ENCODE data around the gene GPHN.
A peak's percentile ranks its signal among the peaks of the same experiment; 100 is the strongest.

The GPHN gene

GRCh38 chr14:66601932-66602578 is 94.1 kb downstream of the GPHN start:
- no peak for DNase-seq (ENCODE audit: low spot score)

- DNase-seq (ENCODE audit: low spot score) = no peak
These were observed 96.0 kb downstream of the GPHN start for GRCh38 chr14:66603945-66604344.

GRCh38 chr14:66606826-66607225 is 98.9 kb downstream of the GPHN start:
- DNase-seq (ENCODE audit: low spot score) = no peak

DNA sequence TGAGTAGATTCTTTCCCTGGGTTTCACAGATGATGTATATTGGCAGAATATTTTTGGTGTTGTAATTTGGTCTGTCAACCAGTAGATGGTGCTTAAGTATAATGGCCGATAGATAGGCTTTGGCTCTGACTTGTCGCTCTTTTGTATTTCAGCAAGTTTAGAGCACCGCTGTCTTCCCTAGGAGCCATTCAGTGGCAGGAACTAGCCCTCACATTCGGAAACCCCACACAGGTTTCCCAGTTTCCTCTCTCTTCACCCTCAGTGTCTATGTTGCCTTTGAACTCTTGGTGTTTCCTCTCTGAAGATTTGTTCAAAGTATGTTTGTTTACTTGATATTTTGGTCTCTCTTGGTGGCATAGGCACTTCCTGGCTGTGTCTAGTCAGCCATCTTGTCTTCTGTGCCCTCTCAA is 102.2 kb downstream of the GPHN start:
- peak; percentile 46 for DNase-seq (ENCODE audit: low spot score)

DNA sequence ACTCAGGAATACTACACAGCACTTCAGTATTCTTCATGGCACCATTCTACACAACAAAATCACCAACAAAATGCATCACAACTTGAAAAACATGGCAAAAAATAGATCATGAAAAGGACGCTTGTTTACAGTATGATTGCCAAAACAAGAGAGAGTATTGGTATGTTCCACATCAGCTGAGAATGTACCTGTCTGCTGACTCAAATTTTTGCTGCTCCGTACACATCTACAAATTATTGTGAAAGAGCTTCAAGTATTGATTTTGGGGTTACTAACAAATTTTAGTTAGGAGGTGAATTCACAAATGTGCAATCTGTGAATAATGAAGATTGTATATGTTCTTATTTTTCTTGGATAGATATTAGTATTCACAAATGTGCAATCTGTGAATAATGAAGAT is 105.4 kb downstream of the GPHN start:
- no peak for DNase-seq (ENCODE audit: low spot score)

GRCh38 chr14:66619952-66620351 is 112.0 kb downstream of the GPHN start:
- no peak for DNase-seq (ENCODE audit: low spot score)

DNA sequence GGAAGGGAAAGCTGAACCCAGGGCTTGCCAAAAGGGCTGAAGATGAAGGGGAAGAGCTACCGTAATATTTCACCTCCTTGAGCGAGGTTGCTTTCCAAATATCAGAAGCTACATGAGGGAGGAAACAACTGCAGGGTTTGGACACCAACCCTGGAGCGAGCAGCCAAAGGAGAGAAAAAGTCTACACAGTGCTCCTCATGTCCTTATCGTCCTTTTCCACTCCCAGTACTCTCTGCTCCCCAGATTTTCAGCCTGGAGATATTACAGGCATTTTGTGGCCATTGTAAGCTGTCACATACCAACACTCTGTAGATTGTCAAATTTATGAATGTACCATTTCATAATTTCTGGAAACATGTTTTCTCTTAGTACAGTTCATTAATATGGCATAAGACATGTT is 115.9 kb downstream of the GPHN start:
- no peak for DNase-seq (ENCODE audit: low spot score)

- peak; percentile 68 for DNase-seq (ENCODE audit: low spot score)
These were observed 116.5 kb downstream of the GPHN start for GRCh38 chr14:66624336-66624937.

- no peak for DNase-seq (ENCODE audit: low spot score)
These were observed 120.7 kb downstream of the GPHN start for GRCh38 chr14:66628636-66629035.

GRCh38 chr14:66629499-66629898 is 121.6 kb downstream of the GPHN start:
- DNase-seq (ENCODE audit: low spot score) = no peak

GRCh38 chr14:66634876-66635275 is 126.9 kb downstream of the GPHN start:
- no peak for DNase-seq (ENCODE audit: low spot score)

DNA sequence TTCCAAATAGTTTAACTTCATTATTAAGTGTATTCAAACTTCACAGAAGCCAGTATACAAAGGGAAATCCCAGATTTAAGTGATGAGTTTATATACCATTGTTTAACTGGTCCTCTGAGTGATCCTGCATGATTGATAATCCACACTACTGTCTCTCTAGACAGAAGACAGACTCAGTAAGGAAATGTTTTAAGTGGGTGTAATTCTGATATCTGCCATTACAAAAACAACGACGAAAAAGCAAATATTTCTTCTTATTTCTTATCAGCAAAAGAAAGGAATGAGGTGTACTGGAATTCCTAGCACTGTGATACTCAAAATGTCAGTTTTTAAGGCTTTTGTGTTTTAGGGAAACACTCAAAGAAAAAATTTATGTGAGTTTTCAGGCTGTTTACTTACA is 127.5 kb downstream of the GPHN start:
- no peak for DNase-seq (ENCODE audit: low spot score)

GRCh38 chr14:66636240-66636639 is 128.3 kb downstream of the GPHN start:
- DNase-seq (ENCODE audit: low spot score) = no peak

DNA sequence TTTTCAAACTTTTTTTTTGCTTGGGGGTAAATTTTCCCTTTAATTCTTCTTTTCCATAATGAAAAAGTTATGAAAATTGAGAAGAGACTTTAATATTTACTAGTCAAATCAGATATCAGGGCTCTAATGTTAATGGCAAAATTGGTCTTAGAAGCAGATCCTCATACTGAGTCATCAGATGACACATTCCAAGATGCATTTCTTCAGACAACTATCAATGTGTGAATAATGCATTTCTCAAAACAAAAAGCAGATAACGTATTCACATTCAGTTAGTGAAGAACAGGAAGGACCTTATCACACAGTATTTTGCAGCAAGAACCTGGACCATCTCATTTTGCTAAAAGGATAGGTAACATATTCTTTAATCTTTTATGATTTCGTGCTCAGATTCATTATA is 130.7 kb downstream of the GPHN start:
- DNase-seq (ENCODE audit: low spot score) = peak; percentile 63

GRCh38 chr14:66641861-66642635 is 134.1 kb downstream of the GPHN start:
- no peak for DNase-seq (ENCODE audit: low spot score)

DNA sequence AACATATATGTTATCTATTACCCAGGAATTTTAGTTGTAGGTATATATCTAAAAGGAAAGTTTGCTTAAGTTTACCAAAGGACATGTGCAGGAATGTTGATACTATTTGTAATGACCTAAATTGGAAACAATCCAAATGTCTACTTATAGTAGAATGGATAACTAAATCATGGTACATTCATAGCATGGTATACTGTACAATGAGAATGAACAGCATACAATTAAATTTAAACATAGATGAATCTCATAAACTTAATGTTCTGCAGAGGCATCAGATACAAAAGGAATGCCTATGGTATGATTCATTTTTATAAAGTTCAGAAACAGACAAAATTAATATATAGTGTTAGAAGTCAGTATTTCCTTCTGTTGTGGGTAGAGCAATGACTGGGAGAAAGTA is 135.4 kb downstream of the GPHN start:
- DNase-seq (ENCODE audit: low spot score) = no peak

DNA sequence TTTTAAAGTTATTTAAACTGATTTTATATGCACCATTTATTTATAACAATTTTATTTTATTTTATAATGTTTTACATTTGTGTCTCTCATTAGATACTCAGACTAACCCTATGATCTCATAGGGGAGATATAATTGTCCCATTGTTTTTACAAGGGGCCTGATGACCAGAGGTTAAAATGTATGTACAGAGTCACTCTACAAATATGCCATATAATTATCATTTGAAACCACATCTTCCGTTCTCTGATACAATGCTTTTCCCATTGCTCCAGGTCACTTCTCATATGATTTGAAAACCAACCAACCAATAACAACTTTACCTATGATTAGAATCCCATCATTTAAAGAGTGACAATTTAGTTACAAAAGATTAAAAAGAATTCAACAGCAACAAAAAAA is 137.8 kb downstream of the GPHN start:
- DNase-seq (ENCODE audit: low spot score) = no peak

DNA sequence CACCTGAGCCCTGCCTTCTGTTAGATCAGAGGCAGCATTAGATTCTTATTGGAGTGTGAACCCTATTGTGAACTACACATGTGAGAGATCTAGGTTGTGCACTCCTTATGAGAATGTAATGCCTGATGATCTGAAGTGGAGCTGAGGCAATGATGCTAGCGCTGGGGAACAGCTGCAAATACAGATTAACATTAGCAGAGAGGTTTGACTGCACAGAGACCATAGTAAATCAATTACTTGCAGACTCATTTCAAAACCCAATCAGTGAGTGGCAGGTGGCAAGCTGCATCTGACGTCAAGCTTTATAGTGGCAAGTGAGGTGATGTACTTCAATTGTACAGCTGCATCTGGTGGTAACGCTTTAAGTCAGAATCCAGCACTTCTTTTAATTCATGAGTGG is 141.6 kb downstream of the GPHN start:
- no peak for DNase-seq (ENCODE audit: low spot score)

DNA sequence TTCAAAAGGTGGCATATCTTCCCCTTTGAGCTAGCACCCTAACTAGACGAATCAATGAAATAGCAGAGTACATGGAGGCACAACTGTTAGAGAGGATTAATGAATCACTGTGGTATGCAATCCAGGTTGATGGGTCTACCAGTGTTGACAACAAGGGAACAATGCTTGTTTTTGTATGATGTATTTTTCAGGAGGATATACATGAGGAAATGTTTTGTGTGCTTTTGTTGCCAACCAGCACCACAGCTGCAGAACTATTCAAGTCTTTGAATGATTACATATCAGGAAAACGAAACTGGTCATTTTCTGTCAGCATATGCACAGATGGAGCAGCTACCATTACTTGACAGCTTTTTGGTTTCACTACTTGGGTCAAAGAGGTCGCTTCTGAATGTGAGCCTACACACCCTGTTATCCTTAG is 142.6 kb downstream of the GPHN start:
- DNase-seq (ENCODE audit: low spot score) = no peak

- DNase-seq (ENCODE audit: low spot score) = no peak
These were observed 143.7 kb downstream of the GPHN start for GRCh38 chr14:66651536-66652220.

DNA sequence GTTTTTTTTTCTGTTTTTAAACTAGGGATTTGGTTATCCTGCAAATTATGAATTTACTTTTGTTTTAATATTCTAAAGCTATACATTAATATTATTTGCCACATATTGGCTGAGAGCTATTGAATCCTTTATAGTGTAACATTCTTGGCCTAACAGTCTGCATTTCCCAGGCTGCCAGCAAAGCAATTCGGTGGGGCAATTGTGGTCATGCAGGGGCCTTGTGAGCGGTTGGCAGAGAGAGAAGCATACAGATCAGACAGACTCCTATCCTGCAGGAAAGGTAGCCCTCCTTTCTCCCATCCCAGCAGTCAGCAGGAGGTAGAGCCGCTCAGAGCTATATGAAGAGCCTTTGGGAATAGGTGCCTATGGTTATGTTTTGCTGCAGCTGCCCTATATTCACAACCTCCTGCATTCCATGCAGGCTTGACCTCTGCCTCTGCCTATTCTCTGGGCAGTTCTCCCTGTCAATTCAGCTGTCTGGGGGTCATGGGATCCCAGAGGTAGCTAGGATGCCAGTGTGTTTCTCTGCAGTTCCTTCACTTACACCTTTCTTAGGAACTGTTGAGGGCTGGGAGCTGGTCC is 144.7 kb downstream of the GPHN start:
- no peak for DNase-seq (ENCODE audit: low spot score)

GRCh38 chr14:66657780-66658179 is 149.8 kb downstream of the GPHN start:
- no peak for DNase-seq (ENCODE audit: low spot score)
